GM21447 (cell line): ENCODE measurements around the gene TMEM88.
A peak's percentile ranks its signal among the peaks of the same experiment; 100 is the strongest.
"Not testable (repeated sequence)": the region's sequence is repeated elsewhere in the genome, so short reads cannot be mapped to it uniquely, and the experiment has no call there.

Source experiments
- ATAC-seq: cut with Tn5 transposase; IDR thresholded peaks from one replicate; pipeline ENCODE4 v1.9.1; 2021; ENCODE audit not compliant: unreplicated experiment

The TMEM88 gene

DNA sequence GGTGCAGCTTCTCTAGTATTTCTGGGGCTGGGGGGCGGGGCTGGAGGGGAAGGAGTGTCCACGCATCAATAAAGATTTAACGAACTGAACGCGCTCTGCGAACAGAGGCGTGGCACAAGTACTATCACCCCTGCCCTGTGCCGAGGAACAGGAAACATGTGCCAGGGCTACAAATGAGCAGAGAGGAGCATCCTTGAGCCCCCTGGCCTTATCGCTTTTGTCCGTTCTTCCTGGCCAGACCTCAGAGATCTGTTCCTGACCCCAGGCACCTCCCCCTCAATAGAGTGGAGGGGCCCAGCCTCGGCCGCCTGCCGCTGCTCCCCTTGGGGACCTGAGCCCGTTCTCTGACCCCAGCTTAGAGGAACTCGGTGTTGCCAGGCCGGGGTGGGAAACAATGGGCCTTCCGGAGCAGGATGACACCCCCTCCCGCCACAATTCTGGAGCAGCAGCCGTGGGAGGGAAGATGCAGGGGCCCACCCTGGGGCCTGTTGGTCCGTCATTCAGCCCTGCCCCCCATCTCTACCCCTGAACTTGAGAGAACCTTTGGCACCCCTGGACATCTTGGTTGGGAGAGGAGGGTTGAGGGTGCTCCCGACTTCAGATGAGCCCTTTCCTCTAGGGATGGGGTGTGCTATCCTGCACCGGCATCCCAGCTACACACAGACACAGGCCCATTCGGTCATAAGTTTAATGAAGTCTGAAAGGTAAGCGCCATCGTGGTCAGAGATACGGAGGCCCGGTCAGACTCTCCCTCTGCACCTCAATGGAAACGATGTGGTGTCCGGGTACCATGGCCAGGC is 1.3 kb downstream of the TMEM88 start:
- no peak for ATAC-seq

DNA sequence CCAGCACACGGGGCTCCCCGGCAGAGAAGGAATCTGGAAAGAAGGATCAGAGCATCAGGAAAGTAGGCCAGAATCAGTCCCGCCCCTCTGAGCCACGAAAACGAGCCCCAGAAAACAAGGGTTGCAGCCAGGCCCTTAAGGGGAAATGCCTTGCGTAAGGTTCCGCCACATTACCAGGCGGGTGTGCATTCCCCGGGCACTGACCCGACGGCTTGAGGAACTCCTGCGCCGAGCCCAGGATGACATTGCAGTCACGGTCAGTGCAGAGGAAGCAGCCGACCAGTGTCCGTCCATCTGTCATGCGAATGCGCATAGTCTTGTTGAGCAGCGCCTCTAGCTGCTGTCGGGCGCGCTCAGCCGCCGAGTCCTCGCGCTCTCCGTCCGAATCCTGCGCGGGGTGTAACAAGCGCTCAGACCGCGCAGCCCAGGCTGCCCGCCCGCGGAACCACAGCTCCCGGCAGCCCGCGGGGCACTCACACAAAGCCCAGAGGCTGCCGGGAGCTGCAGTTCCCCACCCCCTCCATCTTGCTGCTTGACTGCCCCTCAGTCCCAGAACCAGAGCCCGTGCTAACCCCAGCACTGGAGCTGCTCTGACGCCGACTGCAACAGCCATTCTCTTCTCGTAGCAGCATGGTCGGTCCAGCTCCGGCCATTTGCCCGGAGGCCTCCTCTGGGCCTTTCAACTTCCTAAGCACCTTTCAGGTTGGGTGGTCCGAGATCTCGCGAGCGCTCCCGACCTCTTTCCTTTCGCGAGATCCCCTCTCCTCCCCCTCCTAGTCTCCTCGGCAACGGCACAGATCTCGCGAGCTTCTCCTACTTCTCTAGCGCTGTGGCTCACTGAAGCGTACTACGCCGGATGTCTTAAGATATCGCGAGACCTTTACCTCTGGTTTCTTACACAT is 2.2 kb downstream of the TMEM88 start, which contains the start of gene NAA38:
Gene NAA38 (minus strand): TSS at position 749 of the 902 bp plus-strand sequence. CDS start 96 bp downstream, at position 653.
- ATAC-seq = peak; percentile 72

DNA sequence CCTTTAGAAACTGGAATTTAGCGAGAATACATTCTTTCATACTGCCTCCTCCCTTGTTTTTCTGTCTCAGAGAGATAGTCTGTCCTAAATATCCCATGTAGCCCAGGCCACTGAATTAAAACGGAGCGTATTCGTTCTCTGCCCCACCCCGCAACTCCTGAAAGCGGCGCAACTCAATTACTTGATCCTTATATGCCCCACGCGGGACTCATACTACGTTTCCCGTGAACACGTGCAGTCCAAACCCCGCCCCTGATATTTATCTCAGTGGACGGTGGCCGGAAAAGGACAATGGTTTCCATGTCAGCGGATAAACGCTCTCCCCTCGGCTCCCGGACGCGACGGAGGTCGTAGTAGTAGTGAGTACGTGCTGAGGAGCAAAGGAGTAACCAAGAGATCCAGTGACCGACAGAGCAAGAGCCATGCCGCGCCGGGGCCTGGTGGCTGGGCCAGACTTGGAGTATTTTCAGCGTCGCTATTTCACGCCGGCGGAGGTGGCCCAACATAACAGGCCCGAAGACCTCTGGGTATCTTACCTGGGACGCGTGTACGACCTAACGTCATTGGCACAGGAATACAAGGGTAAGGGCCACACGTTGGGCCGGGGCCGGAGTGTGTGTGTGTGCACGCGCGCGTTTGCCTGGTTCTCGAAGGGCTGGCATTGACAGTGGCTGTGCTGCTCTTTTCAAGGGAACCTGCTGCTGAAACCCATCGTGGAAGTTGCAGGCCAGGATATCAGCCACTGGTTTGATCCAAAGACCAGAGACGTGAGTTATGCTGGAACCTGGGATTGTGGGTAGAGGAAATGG is 3.1 kb downstream of the TMEM88 start, which contains the start of gene CYB5D1:
Gene CYB5D1 (plus strand): TSS at position 291 of the 809 bp plus-strand sequence. CDS start 132 bp downstream, at position 423.
- ATAC-seq = peak; percentile 28

DNA sequence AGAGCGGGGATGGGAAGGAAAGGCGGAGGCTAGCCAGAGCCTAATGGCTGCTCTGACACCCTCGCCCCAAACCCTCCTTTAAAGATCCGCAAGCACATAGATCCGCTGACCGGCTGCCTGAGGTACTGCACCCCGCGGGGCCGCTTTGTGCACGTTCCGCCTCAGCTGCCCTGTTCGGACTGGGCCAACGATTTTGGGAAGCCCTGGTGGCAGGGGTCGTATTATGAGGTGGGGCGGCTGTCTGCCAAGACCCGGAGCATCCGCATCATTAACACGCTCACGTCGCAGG is 3.6 kb downstream of the TMEM88 start:
- no peak for ATAC-seq

DNA sequence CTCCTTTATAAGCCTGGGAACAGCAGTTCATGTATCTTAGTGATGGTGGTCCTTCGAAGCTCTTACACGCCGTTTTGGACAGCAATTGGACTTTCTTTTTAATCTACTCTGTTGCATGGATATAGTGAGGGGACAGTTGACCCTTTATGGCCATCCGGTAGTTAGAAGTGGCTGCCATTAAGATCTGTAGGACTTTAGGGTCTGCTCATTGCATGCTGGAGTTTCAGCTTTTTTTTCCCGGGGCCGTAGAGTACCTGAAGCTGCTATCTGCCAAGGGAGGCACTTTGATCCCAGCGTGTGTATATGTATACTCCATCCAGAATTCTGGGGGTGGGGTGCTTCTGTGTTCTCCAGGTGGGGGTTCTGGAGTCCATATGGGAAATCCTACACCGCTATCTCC is 4.2 kb downstream of the TMEM88 start:
- no peak for ATAC-seq

DNA sequence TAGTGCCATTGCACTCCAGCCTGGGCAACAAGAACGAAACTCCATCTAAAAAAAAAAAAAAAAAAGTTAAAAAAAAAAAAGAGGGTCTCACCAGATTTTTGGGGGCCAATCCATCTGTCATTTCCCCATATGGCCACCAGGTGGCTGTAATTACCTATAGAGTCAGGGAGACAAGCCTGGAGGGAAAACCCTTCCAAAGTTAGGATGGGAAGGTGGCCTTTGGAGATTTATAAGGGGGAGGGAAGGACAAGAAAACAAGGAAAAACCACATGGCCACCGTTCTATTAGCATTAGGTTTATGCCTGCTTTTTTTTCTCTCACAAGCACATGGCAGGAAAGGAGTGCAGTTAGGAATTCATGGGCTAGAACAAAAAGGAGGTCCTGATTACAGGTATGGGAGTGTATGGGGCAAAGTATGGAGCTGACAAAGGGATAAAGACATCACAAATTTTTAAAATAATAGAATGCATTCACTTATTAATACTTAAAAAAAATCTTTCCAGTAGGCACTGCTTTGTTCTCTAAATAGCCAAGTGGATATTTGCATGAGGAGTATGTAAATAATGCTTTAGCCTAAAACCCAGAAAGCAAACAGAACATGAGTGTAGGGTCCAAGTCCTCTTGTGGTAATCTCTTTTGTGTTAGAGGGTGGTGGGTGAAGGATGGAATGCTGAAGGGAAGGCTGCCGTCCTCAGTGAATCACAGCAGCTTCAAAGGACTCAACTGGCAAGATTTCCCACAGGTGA is 8.0 kb downstream of the TMEM88 start:
- ATAC-seq = no peak

DNA sequence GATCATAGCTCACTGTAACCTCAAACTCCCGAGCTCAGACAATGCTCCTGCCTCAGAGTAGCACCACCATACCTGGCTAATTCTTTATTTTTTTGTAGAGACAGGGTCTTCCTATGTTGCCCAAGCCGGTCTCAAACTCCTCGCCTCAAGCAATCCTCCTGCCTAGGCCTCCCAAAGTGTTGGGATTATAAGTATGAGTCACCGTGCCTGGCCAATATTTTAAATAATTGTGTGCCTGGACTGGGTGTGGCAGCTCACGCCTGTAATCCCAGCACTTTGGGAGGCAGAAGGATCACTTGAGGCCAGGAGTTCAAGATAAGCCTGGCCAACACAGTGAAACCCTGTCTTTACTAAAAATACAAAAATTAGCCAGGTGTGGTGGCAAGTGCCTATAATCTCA is 9.5 kb downstream of the TMEM88 start:
- ATAC-seq = not testable (repeated sequence)

DNA sequence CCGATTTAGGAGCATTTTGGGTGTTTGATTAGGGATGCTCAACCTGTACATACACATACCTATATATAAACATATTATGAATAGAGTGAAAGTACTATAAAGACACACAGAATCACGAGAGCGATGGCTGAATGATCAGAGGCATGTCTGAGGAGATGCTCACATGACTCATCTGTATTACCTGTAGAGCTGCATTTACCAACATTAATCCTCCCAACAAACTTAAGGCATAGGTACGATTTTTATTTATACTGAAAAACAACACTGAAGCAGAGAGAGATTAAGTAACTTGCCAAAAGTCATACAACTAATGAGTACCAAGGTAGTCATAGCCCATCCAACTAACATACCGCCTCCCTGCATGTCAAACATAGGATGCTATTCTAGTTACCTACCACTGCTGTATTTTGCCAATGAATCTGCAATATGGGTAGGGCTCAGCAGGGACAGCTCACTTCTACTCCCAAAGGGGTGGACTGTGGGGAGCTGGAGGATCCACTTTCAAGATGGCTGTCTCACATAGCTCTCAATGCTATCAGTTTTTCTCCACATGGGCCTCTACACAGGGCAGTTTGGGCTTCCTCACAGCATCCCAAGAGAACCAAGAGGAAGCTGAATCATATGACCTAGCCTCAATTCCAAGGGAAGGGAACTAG is 10.3 kb downstream of the TMEM88 start:
- ATAC-seq = no peak

DNA sequence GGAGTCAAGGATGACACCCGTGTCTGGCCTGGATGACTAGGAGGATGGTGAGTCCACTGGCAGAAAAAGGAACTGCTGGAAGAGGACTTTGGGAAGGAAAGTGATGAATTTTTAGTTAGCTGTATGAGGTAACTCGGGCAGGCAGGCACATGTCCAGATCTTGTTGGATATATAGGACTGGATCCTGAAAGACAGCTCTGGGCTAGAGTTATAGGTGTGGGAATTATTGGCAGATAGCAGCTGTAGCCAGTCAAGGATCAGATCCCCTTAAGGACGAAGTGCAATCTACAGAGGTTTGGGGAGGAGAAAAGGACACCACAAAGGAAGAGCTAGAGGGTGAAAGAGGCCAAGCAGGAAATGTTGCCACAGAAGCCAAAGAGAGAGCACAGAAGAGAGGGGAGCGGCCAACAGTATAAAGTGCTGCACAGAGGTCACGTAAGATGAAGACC is 13.0 kb downstream of the TMEM88 start:
- no peak for ATAC-seq

DNA sequence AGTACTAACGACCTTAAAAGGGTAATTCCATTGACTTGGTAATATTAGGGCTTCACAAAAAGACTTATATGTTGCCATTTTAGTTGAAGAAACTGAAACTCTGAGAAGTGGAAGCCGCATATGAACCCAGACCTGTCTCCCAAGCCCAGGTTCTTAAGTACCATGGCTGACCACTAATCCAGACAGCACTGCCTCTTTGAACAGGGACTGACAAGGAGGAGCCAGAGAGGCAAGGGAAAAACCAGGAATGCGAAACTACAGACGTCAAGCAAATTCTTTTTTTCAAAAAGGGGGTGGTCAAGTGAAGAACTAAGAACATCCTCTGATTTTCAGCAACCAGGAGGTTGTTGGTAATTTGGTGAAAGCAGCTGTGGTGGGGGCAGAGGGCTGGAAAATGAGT is 18.2 kb downstream of the TMEM88 start:
- ATAC-seq = no peak

DNA sequence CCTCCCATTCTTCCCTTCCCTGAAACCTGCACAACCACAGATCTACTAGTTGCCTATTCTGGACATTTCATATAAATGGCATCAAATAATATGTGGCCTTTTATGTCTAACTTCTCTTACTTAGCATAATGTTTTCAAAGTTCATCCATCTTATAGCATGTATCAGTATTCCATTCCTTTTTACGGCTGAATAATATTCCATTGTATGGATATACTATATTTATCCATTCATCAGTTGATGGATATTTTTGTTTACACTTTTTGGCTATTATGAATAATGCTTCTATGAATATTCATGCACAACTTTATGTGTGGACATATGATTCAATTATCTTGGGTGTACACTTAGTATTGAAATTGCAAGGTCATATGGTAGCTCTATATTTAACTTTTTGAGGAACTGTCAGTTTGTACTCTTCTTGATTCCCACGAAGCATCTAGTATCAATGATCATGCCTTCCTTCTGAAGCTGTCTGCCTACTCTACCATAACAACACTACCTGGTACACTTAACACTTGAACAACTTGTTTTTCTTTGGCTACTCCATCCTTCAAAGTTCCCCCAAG is 21.0 kb downstream of the TMEM88 start:
- no peak for ATAC-seq

DNA sequence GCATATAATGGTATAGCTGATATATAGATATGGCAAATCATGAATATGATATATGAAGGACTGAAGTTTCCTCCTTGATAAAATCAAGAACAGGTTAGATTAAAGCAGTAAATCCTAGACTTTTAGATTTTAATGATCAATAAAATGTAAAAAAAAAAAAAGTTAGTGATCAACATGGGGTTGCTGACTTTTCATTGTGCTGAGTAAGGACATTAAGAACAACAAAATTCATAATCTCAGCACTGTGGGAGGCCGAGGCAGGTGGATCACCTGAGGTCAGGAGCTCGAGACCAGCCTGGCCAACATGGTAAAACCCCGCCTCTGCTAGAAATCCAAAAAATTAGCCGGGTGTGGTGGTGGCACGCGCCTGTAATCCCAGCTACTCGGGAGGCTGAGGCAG is 23.4 kb downstream of the TMEM88 start:
- no peak for ATAC-seq

DNA sequence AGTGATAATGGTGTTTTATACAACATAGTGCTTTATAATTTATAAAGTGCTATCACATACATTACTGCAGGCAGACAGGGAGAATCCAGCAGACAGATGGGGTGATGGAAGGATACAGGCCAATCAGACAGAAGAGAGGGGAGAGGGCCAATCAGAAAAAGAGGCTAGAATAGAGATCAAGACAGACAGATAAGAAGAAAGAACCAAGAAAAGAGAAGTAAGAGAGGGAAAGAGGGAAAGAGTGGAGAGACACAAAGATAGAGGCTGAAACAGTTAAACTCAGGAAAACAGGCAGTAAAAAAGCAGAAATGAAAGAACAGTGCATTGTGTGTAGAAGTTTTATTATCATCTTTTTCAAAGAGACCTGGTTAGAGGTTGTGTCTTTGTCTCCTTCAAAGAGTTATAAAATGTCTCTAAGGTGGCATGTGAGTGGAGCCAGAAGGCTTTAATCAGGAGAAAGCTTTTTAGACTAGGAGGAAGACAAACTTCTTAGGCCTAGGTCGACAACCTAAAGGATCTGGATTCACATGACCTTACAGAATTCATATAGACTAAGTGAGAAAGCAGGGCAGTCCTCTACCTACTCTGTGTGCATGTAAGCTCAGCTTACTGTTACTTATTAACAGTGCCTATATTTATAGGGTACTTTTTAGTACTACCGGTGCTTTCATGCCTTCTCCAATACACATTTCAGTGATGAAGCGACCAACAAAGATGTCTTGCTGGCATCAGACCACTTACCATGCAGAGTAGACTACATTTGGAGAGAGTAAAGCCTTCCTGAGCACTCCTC is 25.4 kb downstream of the TMEM88 start:
- no peak for ATAC-seq

DNA sequence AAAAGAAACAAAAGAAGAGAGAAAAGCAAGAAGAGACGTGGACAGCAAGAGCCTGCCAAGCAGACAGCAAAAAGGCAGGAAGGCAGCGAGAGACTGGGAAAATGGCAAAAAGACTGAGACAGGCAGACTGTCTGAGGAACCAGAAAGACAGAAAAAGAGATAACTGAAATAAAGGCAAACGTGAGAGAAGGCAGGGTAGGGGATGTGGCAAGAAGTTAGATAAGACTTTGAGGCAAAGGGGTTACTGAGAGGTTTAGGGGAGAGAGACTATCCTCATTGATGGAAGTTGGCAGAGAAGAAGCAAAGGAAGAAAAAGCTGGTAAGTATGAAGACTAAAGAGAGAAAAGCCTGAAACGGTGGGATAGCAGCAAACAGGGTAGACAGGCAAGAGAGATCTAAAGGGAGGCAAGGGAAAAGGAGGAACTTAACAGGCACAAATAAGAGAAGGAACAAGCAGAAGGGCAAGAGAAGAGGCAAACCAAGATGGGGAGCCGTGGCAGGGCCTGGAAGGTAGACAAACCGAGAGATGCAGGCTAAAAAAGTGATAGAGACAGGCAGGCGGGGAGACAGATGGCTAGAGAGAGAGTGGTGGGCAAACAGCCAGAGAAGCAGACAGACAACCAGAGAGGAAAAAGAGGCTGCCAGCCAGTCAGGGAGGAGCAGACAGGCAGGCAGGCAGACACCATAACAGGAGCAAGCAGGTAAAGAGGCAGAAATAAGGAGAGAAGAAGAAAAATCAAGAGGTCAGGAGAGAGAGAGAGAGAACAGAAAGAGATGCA is 26.6 kb downstream of the TMEM88 start:
- no peak for ATAC-seq

DNA sequence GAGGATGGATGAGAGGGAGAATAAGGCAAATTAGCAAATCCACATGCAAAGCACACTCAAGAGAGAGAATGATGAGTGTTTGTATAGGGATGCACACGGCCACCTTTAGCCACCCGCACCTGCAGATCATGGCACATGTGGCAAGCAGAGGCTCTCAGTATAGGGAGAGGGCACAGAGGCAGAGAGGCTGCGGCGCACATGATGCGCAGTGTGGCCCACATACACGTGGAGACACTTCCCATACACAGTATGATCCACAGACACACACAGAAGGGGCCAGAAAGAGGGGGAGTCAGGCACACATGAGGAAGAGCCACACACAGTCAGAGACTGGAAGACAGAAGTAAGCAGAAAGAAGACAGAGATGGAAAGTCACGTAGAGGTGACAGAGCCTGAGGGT is 27.2 kb downstream of the TMEM88 start:
- ATAC-seq = no peak

DNA sequence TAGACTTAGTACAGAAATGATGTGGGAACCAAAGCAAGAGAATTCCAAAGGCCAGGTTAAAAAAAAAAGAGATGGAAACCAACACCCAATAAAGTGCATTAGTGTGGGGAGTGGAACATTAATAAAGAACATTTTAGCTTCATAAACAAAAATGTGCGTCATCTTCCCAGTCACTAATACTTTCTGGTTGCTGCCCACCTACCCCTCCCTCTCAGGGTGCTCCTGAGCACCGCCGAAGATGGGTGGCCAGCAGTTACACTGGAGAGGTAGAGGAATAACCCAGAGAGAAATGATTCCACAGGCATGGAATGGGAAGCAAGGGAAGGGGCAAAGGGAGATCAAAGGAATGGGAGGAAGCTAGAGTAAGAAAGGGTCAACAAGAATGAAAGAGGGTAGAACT is 27.8 kb downstream of the TMEM88 start:
- no peak for ATAC-seq

DNA sequence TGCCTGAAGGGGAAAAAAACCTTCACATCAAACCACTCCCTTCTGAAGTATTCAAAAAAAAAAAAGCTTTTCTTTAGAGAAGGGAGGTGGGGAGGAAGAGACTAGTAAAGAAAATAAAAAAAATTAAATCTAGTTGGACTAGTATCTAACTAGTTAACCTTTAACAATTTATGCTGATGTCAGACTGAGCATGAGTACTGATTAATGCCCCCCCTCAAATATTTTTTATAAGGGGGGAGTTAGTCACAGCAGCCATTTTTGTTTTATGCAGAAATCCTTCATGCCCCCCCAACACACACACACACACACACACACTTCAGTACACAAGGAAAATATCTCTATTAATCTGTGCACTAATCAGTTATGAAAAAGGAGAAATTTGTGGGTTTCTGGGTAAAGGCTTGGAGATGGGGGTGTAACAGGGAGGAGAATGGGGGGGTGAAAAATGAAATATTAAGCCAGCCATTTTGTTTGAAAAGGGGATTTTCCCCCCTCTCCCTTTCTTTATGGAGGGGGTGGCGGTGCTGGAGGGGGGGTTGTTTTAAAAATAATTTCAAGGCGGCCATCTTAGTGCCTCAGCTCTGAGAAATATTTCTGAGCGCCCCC is 29.0 kb downstream of the TMEM88 start:
- no peak for ATAC-seq
